ENCODE data around the gene HM13. TPM values are rescaled to one million over a fixed set of nuclear protein-coding genes. Genes with fewer than 3 reads are reported as not detected.
"Not testable (repeated sequence)": the region's sequence is repeated elsewhere in the genome, so short reads cannot be mapped to it uniquely, and the experiment has no call there.

Gene HM13
- polyA plus RNA-seq, 1 donor: 139 TPM

DNA sequence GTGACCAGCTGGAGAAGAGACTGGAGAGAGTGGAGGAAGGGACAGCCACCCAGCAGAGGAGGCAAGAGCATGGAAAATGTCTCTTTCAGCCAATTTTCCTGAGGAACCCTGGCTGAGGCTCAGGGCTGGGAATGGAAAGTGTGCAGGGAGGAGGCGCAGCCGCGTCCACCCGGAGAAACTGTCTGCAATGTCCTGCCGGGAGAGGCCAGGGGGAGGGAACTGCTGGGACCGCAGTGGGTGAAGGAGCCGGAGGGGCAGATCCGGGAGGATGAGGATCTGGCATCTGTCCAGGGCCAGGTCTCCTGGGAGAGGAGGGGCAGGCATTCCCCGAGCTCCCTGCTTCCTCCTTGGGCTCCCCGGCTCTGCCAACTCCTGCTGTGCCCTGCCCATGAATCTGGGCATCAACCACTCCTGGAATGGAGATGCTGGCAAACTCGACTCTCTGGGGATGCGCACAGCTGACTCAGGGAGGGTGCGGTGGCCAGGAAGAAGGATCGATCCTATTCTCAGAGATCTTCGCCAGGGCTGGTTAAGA is 17.4 kb upstream of the HM13 start:
- no peak for DNase-seq

DNA sequence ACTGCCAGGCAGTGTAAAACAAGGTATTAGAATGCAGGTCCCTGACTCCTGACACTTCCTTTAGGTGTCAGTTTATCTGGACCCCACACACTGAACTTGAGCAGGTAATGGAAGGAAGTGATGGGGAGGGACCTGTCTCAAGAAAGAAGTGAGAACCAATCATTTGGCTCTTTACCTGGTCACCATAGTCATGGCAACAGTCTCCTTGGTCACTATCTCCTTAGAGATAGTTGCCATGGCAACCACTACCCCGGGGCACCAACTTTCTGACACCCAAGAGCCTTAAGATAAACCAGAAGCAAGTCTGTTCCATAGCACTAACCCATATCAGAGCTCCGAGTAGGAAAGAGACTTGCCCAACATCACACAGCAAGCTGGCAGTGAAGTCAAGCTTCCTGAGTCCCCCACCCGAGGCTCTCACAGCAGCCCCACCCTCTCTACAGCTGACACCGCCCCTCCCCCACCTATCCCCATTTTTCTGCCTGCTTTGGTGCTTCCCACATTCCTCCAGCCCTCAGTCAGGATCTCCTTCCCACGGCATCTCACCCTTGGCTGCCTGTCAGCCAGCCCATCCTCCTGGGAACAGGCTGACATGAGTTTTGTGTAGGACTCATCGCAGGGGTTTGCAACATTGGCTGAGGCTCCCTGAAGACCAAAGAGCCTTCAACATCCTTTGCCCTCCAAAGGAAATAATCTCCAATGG is 16.3 kb upstream of the HM13 start:
- no peak for DNase-seq

DNA sequence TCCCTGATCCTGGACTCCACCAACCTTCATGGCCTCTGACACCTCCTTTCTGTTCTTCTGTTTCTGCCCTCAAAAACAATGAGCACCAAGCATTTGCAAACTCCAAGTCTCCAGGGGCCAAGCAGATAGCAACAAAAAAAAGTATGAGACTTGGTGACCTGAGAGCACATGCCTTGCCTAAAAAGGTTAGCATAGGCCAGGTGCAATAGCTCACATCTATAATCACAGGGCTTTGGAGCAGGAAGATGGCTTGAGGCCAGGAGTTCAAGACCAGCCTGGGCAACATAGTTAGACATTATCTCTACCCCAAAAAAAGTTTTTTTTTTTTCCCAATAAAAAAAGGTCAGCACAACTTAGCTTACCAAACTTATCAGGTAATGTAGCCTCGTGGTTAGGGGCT is 13.7 kb upstream of the HM13 start:
- no peak for DNase-seq

DNA sequence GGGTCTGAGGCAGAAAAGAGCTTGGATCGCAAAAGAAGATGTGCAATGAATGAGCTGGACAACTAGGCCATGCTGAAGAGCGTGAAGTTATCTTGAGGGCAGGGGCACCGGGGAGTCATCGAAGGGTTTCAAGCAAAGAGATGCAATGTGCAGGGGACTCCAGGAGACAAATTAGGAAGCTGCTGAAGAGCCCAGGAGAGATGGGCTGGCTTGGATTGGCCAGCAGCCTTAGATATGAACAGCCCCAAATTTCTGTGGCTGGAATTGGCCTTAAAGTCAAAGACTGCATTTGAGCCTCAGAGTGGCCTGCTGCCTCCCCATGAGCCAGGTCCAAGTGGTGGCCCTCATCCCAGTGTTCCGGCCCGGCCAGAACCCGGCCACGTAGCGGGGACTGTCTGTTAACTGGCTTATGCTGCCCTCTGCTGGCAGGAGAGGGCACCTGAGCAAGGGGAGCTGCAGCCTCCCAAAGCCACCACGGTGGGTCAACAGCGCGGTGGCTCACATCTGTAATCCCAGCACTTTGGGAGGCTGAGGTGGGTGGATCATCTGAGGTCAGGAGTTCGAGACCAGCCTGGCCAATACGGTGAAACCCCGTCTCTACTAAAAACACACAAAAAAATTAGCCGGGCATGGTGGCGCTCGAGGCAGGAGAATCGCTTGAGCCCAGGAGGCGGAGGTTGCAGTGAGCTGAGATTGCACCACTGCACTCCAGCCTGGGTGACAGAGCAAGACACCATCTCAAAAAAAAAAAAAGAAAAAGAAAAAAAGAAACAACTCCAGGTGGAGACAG is 11.2 kb upstream of the HM13 start:
- peak; percentile 76 for DNase-seq

DNA sequence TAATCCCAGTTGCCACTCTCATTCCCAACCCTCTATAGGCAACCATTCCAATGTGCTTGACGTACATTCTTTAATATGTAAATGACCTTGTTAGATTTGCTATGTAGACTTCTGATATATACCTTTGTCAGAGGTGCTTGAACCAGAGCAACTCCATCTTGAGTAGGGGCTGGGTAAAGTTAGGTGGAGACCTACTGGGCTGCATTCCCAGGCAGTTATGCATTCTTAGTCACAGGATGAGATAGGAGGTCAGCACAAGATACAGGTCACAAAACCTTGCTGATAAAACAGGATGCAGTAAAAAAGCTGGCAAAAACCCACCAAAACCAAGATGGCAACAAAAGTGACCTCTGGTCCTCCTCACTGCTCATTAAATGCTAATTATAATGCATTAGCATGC is 8.3 kb upstream of the HM13 start:
- no peak for DNase-seq

DNA sequence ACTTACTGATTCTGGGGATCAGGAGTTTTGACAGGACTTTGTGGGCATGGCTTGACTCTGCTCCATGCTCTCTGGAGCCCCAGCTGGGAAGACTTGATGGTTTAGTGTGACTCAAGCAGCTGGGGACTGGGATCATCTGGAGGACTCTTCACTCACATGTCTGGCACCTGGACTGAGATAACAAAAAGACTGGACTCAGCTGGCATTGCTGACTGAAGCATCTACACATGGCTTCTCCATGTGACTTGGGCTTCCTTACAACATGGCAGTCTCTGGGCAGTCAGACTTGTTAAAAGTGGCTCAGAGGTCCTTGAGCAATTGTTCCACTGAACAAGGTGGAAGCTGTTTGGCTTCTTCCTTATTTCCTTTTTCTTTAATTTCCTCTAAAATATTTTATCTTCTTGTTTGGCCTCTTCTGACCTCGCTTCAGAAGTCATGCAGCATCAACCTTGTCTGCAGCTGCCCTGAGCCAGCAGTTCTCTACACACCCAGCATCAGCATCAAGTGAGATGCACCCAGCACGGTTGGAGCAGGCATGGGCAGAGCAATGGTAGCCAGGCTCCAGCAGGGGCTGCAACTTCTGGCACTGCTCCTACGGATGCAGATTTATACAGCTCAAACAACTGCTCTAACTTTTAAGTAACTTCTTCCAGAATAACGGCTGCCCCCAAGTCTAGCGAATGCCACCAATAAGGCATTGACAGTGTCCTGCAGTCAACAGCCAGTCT is 5.6 kb upstream of the HM13 start:
- no peak for DNase-seq

DNA sequence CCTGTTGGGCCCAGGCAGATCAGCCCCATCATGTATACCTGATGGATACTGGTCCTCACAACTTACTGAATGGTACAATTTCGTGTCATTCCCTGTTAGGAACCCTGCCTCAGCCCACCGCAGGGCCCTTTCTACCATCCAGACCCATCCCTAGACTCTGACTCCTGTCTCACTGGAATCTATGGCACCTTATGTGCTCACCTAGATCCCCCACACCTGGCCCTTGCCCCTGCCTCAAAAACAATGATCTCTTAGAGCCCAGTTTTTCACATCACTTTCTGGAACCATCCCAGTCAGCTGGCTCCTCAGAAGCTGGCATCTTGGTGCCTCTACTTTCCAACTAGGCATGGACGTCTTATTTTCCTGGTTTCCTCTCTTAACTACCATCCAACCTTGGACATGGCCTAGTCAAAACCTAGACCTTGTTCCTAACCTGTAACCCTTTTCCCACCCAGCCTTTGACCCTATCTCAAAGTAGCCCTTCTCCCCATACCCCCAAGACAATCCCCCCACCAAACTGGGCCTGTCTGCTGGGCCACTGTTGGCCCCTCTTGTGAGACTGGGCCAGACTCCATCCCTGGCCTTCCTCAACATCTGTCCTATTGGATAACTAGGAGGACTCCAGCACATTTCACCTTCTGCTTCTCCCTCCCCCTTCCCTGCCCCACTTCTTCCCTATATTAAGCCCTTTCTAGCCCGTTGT is 981 bp downstream of the HM13 start:
- no peak for DNase-seq

DNA sequence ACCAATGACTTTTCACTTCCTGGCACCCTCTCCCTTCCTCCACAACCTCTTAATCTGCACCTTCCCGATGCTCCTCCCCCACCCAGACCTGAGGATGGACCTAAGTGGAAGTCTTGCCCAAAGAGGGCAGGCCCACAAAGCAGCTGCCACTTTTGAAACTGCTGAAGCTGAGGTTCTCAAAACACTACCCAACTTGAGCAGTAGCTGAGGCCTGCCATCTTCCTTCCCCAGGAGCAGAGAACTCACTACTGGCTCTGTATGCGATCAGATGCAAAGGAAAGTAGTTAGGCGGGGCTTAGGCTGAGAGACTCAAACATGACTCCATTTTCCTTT is 1.5 kb downstream of the HM13 start:
- no peak for DNase-seq

DNA sequence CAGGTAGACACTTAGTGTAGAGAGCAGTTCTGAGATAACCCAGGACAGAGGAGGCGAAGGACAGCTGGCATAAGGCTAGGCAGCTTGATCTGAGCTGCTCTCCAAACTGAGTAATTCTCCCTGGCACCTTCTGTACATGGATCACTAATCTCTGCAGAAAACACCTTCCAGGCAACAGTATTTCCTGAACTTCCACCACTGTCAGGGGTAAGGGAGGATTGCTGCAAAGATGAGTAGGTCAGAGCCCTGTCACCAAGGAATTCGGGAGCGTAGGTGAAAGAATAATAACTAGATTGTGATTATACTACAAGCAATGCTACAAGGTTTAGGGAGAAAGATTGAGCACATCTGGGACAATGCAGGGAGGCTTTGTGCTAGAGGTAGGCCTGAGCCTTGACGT is 1.9 kb downstream of the HM13 start:
- no peak for DNase-seq

DNA sequence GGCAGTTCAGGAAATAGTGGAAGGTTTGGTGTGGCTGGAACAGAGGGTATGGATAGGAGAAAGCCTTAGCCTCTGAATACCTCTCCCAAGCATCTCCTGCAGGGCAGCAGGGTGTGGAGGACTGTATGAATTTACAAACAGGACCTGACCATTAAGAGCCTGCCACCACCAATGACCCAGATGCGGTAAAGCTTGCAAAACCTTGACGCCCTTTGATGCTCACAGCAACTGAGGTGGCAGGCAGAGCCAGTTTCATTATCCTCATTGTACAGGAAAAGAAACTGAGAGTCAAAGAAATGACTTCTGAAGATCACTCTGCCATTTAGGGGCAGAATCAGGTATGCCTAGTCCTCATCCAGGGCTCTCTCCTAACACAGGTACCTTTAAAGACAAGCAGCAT is 2.4 kb downstream of the HM13 start:
- no peak for DNase-seq

DNA sequence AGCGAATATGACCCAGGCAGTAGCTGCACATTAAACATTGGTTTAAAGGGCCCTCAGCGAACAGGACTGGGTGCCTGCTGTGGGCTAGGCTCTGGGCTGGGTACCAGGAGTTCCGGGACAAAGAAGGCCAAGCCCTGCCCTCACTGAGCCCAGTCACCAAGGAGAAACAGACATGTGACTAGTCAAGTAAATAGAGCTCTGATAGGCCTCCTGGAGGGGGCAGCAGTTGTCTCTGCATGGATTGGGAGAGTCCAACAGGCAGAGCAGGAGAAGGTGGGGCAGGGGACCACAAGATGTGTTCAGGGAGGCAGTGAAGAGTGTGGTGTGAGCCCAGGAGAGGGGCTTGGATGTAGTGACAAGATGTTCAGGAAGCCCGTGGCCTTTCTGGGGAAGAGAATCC is 3.1 kb downstream of the HM13 start:
- DNase-seq: no peak

DNA sequence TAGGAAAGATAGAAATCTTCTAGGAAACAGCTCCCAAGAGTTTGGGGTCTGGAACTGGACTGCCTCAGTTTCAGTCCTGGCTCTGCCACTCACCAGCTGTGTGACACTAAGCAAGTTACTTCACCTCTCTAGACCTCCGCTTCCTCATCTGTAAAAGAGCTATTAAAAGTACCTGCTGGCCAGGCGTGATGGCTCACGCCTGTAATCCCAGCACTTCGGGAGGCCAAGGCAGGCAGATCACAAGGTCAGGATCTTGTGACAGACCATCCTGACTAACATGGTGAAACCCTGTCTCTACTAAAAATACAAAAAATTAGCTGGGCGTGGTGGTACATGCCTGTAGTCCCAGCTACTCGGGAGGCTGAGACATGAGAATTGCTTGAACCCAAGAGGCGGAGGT is 7.0 kb downstream of the HM13 start:
- DNase-seq: not testable (repeated sequence)

DNA sequence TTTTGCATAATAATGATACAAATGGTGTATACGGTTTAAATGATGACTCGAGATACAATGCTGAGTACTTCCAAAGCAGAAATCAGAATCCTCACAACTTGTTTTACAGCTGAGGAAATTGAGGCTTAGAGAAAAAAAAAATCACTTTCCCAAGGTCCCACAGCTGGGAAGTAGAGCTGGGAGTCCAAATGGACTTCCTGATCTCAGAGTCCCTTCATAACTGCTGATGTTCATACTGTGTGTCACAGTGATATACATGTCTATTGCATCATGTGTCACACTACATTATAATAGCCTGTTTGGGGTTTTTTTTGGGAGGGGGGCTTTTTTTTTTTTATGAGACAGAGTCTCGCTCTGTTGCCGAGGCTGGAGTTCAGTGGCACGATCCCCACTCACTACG is 8.5 kb downstream of the HM13 start:
- DNase-seq: no peak

DNA sequence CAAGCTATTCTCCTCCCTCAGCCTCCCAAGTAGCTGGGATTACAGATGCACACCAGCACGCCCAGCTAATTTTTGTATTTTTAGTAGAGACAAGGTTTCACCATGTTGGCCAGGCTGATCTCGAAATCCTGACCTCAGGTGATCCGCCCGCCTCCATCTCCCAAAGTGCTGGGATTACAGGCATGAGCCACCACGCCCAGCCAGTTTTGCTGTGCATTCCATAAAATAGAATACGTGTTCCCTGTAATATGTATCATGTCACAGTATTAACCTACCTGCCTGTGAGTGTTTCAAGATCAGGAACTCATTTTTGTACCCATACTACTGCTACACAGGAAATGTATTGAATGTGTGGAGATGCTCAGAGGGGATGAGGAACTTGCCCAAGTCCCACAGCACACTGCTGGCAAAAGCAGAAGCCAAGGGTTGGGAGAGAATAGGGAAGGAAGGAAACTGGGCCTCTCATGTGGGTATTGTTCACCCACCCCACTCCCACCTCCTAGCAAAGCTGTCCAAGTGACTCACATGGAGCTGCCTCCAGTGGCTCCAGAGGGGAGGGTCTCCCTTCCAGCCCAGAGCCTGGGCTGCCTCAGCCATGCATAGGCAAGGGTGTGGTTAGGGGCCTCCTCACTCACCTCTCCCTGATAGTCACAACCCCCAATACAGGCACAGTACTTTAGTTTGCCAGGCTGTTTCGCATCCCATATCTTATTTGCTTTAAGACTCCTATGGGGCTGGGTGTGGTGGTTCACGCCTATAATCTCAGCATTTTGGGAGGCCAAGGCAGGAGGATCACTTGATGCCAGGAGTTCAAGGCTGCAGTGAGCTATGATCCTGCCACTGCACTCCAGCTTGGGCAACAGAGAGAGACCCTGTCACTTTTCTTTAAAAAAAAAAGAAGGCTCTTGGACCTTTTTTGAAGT is 9.4 kb downstream of the HM13 start:
- no peak for DNase-seq

DNA sequence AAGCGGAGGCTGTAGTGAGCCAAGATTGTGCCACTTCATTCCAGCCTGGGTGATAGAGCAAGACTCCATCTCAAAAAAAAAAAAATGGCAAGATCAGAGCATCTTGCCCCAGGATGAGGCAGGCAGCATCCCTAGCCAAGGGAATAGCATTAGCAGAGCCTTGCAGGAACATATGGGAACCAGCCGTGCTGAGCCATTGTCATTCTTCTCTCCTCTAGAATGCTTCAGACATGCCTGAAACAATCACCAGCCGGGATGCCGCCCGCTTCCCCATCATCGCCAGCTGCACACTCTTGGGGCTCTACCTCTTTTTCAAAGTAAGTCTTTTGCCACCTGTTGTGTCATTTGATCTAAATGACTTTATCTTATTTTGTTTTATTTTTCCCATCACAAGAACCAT is 13.0 kb downstream of the HM13 start:
- DNase-seq: no peak

DNA sequence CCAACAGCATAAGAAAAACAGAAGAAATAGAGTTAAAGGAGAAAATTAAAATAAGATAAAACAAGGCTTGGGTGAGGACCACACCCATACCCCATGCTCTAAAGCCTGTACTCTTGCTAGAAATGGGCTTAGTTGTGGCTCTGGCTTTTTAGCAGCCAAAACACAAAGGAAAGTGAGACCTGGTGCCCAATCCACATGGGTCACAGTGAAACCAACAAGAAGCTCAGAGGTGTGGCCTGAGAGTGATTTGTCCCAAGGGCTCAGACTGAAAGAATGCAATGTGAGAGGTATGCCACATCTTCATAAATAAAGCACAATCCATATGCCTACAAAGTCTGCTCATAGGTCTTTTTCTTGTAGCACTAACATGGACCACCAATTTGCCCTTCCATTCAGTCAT is 21.1 kb downstream of the HM13 start:
- no peak for DNase-seq

DNA sequence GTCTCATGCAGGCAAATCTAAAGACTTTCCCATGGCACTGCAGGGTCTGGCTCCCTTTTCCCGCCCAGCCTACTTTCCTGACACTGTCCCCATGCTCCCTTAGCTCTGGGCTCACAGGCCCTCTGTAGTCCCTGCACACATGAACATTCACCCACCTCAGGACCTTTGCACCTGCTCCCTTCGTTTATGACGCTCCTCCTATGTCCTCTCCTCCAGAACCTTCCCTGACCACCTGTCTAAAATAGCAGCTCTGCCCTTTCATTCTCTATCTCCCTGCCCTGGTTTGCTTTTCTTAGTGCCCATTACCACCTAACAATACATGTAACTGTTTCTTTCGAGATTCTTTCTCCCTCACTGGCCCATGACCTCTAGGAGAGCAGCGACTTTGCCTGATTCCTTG is 22.3 kb downstream of the HM13 start:
- DNase-seq: no peak

DNA sequence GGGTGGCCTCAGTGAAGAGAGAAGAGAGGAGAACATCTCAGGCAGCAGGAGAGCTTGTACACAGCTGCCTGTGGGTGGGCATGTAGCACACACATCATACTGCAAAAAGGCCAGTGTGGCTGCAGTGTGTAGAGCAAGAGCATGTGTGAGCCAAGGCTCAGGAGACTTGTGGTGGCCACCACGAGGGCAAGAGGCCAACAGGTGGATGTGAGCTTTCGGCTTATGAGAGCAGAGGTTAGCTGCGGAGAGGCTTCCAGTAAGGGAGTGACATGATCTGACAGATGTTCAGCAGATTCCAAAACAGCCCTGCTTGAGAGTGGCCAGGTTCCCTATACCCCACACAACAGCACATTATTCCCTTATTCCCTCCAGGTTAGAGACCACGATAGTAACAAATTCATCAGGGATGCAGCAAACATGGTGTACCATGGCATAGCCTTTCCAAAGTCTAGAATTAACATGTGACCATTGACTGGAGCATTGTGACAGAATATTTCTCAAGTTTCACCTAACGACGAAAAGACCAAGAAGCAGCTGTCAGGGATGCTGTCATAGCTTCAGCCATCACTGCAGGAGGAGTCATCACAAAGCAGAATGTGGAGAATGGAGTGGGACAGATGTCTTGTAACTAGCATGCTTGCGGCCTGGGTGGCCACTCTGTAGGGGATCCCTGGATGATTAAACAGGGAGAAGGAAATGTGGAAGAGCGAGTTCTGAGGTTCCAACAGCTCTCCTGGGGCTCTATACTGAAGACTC is 23.1 kb downstream of the HM13 start:
- no peak for DNase-seq

DNA sequence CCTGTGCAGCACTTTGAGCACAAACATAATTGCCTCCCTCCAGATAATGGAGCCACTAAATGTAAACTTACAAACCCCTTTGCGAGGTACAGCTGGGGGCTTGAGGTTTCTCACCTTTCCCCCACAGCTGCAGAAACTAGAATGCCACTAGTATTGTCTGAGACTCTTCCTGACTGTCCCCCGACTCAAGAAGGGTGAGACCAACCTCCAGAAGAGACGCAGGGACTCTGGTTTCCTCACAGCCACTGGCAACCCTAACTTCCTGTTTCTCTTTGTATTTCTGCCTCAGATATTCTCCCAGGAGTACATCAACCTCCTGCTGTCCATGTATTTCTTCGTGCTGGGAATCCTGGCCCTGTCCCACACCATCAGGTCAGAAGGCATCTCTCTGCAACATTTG is 23.6 kb downstream of the HM13 start:
- DNase-seq: no peak

DNA sequence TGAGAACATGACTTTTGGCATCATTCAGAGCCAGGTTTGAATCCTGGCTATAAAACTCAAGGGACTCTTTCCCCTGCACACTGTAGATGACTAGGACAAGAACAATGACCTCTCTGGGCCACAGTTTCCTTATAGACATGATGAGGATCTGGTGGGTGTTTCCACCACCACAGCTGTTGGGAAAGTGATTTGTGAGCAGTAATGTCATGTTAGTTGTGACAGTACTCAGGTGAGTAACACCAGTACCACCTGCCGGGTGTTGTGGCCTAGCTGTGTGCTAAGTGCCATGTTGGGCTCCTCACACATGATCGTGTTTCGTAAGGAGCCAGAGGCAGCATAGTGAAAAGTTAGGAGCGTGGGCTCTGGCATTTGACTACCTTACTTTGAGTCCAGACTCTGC is 24.1 kb downstream of the HM13 start:
- no peak for DNase-seq

DNA sequence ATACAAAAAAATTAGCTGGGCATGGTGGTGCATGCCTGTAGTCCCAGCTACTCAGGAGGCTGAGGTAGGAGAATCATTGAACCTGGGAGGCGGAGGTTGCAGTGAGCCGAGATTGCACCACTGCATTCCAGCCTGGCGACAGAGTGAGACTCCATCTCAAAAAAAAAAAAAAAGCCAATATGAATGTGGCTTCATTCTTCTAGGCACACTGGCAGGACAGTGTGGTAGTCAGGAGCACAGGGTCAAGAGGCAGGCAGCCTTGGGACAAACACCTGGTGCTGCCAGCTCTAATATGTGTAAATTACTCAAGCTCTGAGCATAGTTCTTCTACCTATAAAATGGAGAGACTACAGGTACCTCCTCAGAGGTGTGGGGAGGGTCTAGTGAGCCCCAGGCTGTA is 25.4 kb downstream of the HM13 start:
- not testable (repeated sequence) for DNase-seq
